OCI-LY3 (cell line): ENCODE data around the gene NRK.

Experiments
- H2AFZ ChIP-seq: fragments of 200-600, 300-600 bp; shearing (Covaris generic); 2 replicates; pipeline ENCODE4 v1.6.0; 2014; ENCODE audit warnings: antibody characterized with exemption, low read depth, low read length
- H3K27ac ChIP-seq: fragments of 200-600, 300-600 bp; sonication (generic); 2 replicates; pipeline ENCODE4 v1.5.1; 2014; ENCODE audit warnings: mild to moderate bottlenecking, low read length, moderate library complexity, mixed read lengths
- H3K27me3 ChIP-seq: fragments of 200-600, 300-600 bp; sonication (generic); 2 replicates; pipeline ENCODE4 v1.6.1; 2014; ENCODE audit warnings: low read depth, low read length, mixed read lengths
- H3K36me3 ChIP-seq: fragments of 200-600, 300-600 bp; sonication (generic); replicated peaks from 2 replicates; pipeline ENCODE3; 2014; ENCODE audit warnings: low read depth, low read length, mixed read lengths
- H3K4me1 ChIP-seq: fragments of 300-600, 200-600 bp; sonication (generic); 2 replicates; pipeline ENCODE4 v1.6.1; 2014; ENCODE audit warnings: low read length, mixed read lengths
- H3K4me2 ChIP-seq: fragments of 200-600, 300-600 bp; sonication (generic); 2 replicates; pipeline ENCODE4 v1.6.1; 2014; ENCODE audit warnings: low read length, mixed read lengths
- H3K4me3 ChIP-seq: fragments of 300-600, 200-600 bp; sonication (generic); 2 replicates; pipeline ENCODE4 v1.5.1; 2014; ENCODE audit warnings: antibody characterized with exemption, mild to moderate bottlenecking, low read length, moderate library complexity
- H3K79me2 ChIP-seq: fragments of 300-600, 200-600 bp; shearing (Covaris generic); 2 replicates; pipeline ENCODE4 v1.6.1; 2014; ENCODE audit warnings: mild to moderate bottlenecking, low read length, mixed read lengths
- H3K9ac ChIP-seq: fragments of 300-600, 200-600 bp; shearing (Covaris generic); 2 replicates; pipeline ENCODE4 v1.6.0; 2014; ENCODE audit warnings: mild to moderate bottlenecking, low read length, moderate library complexity
- H3K9me3 ChIP-seq: fragments of 200-600, 300-600 bp; shearing (Covaris generic); 2 replicates; pipeline ENCODE4 v1.6.1; 2014; ENCODE audit warnings: low read length, mixed read lengths; ENCODE audit not compliant: insufficient read depth
- H4K20me1 ChIP-seq: fragments of 200-600, 300-600 bp; sonication (generic); 2 replicates; pipeline ENCODE4 v1.6.1; 2016; ENCODE audit warnings: low read length, mixed read lengths; ENCODE audit not compliant: insufficient read depth
- CTCF ChIP-seq: fragments of 200-600, 300-600 bp; sonication (generic); IDR thresholded peaks from 2 replicates; pipeline ENCODE4 v1.5.1; 2014; ENCODE audit warnings: antibody characterized with exemption, low read length, low read depth
- EZH2phosphoT487 ChIP-seq: fragments of 200-600 bp; shearing (Covaris generic); IDR thresholded peaks from 2 replicates; pipeline ENCODE4 v1.6.1; 2018; ENCODE audit warnings: antibody characterized with exemption, mixed run types, low read depth

NRK gene

GRCh38 chrX:105945266-105945665 lies 122.9 kb downstream of the NRK start:
- Histone ChIP-seq H3K9me3 (no peaks in the 10 kb centered on the region), H4K20me1 (no peaks in the 10 kb centered on the region), H3K27me3 (no peaks in the 10 kb centered on the region), H3K36me3 (no peaks in the 10 kb centered on the region), H3K4me2 (no peak overlapping the region), H3K9ac (no peak overlapping the region), H3K79me2 (no peaks in the 10 kb centered on the region), H2AFZ (no peak overlapping the region), H3K27ac (no peak overlapping the region), H3K4me3 (no peak overlapping the region), H3K4me1 (no peaks in the 10 kb centered on the region)
- no peak for TF ChIP-seq EZH2phosphoT487
- TF ChIP-seq CTCF, result no peak

- H3K36me3 ChIP-seq, result no peaks in the 10 kb centered on the region
- H3K27me3 ChIP-seq, result no peaks in the 10 kb centered on the region
- no peaks in the 10 kb centered on the region for H3K9me3 ChIP-seq
- H3K79me2 ChIP-seq, result no peaks in the 10 kb centered on the region
- no peak overlapping the region for H3K9ac ChIP-seq
- H3K4me3 ChIP-seq, result no peak overlapping the region
- TF ChIP-seq EZH2phosphoT487, result no peak
- TF ChIP-seq CTCF, result no peak
- no peak overlapping the region for H3K4me2 ChIP-seq
- no peaks in the 10 kb centered on the region for H4K20me1 ChIP-seq
- no peak overlapping the region for H3K27ac ChIP-seq
- H2AFZ ChIP-seq, result no peak overlapping the region
- no peaks in the 10 kb centered on the region for H3K4me1 ChIP-seq
Measured at GRCh38 chrX:105969487-105969886, 147.1 kb downstream of the NRK start.

GRCh38 chrX:105972690-105973386 lies 150.5 kb downstream of the NRK start:
- TF ChIP-seq CTCF, result no peak
- TF ChIP-seq EZH2phosphoT487, result no peak
- no peaks in the 10 kb centered on the region for H3K9me3 ChIP-seq

GRCh38 chrX:105973387-105973739 lies 151.0 kb downstream of the NRK start:
- no peaks in the 10 kb centered on the region for H3K27me3 ChIP-seq
- H3K9me3 ChIP-seq, result no peaks in the 10 kb centered on the region
- no peak overlapping the region for H2AFZ ChIP-seq
- TF ChIP-seq CTCF (no peak), EZH2phosphoT487 (no peak)
- H3K36me3 ChIP-seq, result no peaks in the 10 kb centered on the region
- no peak overlapping the region for H3K27ac ChIP-seq
- no peak overlapping the region for H3K4me3 ChIP-seq
- no peak overlapping the region for H3K9ac ChIP-seq
- no peaks in the 10 kb centered on the region for H4K20me1 ChIP-seq
- H3K4me1 ChIP-seq, result no peaks in the 10 kb centered on the region
- H3K79me2 ChIP-seq, result no peaks in the 10 kb centered on the region
- H3K4me2 ChIP-seq, result 0 out of 2 replicates have a peak overlapping the region, but pooled peaks have one; percentile 3

More at GRCh38 chrX:105972690-105973386, 150.5 kb downstream of the NRK start:
- Histone ChIP-seq H3K9ac (no peak overlapping the region), H3K79me2 (no peaks in the 10 kb centered on the region), H3K4me1 (no peaks in the 10 kb centered on the region), H3K36me3 (no peaks in the 10 kb centered on the region), H3K4me3 (no peak overlapping the region), H3K4me2 (0 out of 2 replicates have a peak overlapping the region, but pooled peaks have one; percentile 3), H4K20me1 (no peaks in the 10 kb centered on the region), H3K27ac (no peak overlapping the region), H2AFZ (no peak overlapping the region), H3K27me3 (no peaks in the 10 kb centered on the region)
